GM18870 (cell line): ENCODE measurements around the gene DAO.
"Not testable (repeated sequence)": the region's sequence is repeated elsewhere in the genome, so short reads cannot be mapped to it uniquely, and the experiment has no call there.

Source experiments
- ATAC-seq: cut with Tn5 transposase; IDR thresholded peaks from one replicate; pipeline ENCODE4 v1.9.1; 2021; ENCODE audit warnings: moderate library complexity; ENCODE audit not compliant: unreplicated experiment

Gene DAO

DNA sequence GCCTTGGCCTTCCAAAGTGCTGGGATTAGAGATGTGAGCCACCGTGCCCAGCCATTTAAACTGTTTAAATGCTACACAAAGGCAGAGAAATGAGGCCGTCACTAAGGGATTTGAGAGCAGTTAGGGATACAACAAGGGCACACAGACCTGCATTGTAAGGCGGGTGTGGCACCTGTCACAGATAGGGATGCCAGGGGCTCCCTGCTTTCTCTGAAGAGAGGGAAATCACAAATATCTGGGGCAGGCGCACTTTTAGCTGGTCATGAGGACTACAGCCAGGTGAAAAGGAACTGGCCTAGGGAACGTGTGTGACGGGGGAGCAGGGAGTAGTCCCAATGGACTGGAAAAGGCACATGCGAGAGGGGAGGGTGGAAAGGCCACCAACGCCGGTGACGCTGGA lies 32.2 kb upstream of the DAO start:
- ATAC-seq, result no peak

GRCh38 chr12:108849660-108850059 lies 30.2 kb upstream of the DAO start:
- ATAC-seq, result no peak

- ATAC-seq, result peak; percentile 53
Observed at GRCh38 chr12:108850854-108851573, 28.9 kb upstream of the DAO start.

- no peak for ATAC-seq
Observed at GRCh38 chr12:108852674-108853309, 27.1 kb upstream of the DAO start.

DNA sequence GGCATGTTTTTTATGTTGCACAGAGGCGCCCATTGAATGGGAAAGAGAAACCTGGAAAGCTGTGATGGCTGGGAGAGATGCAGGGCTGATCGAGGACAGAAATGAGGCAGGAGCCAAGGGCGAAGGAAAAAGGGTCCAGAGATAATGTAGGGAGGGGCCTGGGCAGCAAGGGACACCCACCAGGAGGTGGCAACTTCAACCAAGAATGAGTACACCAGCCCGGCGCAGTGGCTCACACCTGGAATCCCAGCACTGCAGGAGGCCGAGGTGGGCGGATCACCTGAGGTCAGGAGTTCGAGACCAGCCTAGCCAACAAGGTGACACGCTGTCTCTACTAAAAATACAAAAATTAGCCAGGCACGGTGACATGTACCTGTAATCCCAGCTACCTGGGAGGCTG lies 26.5 kb upstream of the DAO start:
- ATAC-seq, result no peak

DNA sequence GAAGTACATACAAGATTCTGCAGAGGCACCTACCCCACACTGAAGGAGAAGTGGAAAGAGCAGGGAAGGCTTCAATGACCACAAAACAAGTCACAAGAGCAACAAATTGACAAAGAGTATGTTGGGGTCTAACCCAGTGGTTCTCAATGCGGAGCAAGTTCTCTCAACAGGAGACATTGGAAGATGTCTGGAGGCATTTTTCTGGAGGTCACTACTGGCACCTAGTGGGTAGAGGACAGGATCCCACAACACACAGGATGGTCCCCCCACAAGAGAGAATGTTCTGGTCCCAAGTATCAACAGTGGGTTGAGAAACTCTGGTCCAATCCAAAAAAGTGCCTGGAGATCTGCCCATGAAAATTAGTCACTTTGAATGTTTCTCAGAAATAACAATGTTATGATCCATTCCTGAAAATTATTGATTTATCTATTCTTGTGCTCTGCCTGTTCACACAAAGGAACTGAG lies 25.9 kb upstream of the DAO start:
- ATAC-seq, result no peak

DNA sequence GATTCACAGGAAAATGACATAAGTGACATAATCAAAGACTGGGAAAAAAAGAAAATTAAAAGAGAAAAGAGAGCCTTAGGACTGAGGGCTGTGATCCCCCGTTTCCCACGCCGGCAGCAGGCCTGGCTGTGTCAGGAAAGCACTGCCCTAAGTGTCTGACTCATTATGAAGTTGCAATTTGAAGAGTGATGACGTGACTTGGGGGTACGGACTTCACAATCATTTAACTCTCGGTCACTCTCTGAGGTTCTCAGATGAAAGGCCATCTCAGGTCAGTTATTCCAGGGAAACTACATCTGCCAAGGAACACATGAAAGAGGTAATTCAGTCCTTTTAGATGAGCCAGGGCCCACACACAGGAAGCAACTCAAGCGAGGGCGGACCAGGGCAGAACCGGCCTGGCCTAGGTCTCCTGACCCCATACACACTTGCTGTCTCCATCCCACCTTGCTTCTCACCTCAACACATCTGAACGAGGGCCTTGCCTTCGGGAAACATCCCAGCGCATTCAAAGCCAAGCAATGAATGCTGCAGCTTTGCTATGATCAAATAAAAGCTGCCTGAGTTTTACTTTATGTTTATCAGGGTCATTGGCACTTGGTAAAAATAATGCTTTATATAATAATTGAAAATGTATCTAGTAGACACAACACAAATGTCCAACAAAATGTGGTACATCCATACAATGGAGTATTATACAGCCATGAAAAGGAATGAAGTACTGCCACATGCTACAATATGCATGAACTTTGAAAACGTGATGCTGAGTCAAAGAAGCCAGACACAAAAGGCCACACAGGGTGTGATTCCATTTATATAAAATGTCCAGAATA lies 25.2 kb upstream of the DAO start:
- no peak for ATAC-seq

- ATAC-seq, result no peak
Observed at GRCh38 chr12:108855284-108856169, 24.4 kb upstream of the DAO start.

DNA sequence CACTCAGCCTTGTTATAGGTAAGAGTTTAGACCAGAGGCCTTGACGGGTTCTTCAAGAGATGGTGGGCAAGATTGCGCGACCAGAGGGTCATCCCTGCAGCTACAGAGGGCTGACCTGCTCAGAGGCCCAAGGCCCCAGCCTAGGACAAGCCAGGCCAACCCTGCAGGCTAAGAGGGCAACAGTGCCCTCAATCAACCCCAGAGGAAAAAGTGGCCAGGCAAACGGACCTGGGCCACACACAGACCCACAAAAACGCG lies 23.8 kb upstream of the DAO start:
- no peak for ATAC-seq

DNA sequence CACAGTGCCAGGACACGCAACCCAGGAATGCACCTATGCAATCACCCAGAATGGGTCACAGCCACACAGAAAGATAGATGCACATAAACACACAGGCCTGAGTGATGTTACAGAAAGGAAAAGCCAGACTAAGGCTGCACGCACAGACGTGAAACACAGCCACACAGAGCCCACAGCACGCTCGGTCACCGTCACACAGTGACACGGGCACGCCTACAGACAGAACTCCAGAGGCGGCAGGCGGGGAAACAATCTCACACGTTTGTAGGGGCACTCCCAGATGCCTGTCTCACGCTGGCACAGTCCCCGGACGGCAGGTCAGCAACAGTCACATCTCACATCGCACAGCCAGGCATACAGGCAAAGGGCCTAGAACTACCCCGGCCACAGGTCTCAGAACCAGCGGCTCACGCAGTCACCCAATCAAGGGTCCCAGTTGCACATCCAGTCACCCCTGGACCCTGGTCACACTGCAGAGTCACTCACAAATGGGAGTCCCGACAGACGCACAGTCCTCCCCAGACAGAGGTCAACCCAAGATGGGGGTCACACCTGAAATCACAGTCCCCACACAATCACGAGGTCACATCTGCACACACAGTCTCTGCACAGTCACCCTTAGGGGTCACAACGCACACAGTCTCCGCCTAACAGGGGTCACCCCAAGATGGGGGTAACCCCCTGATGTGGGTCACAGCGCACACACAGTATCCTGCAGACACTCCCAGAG lies 23.3 kb upstream of the DAO start:
- no peak for ATAC-seq

DNA sequence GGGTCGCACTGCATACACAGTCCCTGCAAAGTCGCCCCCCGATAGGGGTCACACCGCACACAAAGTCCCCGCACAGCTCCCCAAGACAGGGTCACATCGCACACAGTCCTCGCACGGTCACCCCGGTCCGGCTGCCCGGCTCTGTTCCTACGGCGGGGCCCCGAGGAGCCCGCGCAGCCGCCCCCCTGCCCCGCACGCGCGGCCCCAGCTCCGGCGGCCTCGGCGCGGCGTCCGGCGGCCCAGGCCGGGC lies 22.8 kb upstream of the DAO start:
- no peak for ATAC-seq

DNA sequence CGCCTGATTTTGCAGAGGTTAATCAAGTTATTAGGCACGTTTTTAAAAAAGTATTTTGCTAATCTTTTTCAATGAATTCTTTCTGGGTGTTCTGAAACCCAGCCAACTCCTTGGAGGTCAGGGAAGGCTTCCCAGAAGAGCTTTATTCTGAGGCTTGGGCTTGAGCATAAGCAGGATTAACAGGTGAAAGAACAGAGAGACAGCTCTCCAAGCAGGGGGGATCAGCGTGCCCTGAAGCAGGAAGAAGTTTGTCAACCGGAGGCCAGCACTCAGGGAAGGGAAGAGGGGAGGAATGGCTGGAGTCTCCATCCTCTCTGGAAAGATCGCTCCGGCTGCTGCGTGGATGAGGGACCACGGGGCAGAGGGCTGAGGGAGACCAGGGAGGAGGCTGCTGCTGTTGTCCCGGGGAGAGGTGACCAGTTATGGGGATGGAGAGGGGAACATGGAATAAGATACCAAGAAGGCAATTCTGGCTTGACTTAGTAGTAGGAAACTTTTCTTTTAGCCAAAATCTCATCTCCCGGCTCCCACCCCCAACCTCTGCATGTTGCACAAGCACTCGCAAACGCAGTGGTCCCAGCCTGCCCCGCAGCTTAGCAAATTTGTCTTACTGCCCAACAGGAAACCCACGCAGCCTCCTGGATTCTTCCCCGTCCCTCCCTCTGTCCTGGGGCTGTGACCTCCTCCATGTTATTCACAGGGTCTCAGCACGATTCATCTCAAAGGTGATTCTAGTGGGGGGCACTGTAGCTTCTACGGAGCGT lies 21.4 kb upstream of the DAO start:
- ATAC-seq, result no peak

GRCh38 chr12:108859141-108859922 lies 20.6 kb upstream of the DAO start:
- not testable (repeated sequence) for ATAC-seq

GRCh38 chr12:108859923-108860291 lies 20.0 kb upstream of the DAO start:
- no peak for ATAC-seq

DNA sequence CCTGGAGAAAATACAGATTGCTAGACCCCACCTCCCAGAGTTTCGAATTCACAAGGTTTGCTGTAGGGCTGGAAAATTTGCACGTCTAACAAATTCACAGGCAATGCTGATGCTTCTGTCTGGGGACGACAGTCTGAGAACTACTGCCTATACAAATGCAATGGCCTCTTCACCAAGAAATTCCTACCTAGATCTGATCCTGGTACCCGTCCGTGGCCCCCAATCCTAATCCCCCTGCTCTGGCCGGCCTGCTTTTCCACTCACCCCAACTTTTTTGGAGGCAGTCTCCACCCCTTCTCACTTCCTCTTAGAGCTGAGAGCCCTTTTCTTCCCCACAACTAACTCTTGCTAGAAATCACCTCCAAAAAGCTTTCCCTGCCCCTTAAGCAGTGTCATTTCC lies 19.4 kb upstream of the DAO start:
- ATAC-seq, result no peak

DNA sequence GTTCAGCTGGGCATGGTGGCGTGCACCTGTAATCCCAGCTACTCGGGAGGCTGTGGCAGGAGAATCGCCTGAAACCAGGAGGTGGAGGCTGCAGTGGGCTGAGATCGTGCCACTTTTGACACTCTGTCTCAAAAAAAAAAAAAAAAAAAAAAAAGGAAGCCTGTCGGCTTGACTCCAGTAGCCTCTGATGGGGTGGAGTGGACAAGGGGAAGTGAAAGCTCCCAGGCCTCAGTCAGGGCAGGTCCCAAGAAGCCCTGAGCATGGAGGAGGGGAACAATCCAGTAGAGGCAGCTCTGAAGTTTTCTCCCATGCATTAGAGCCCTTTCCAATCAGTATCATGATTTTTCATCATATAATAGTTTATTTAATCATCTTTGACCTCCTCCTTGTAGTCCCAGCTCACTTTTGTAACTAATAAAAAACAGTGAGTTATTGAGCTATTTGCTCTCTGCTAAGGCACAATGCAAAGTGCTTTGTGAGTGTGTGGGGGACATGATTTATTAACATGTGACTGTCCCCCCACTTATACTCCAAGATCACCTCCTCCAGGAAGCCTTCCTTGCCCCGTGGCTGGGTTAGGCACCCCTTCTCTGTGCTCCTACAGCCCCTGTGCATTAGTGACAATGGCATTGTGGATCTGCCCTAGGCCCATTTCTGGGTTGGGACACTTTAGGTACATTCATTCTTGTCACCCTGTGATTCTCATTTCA lies 17.9 kb upstream of the DAO start:
- ATAC-seq, result no peak

- no peak for ATAC-seq
Observed at GRCh38 chr12:108862588-108862959, 17.3 kb upstream of the DAO start.

- no peak for ATAC-seq
Observed at GRCh38 chr12:108865169-108865568, 14.7 kb upstream of the DAO start.

DNA sequence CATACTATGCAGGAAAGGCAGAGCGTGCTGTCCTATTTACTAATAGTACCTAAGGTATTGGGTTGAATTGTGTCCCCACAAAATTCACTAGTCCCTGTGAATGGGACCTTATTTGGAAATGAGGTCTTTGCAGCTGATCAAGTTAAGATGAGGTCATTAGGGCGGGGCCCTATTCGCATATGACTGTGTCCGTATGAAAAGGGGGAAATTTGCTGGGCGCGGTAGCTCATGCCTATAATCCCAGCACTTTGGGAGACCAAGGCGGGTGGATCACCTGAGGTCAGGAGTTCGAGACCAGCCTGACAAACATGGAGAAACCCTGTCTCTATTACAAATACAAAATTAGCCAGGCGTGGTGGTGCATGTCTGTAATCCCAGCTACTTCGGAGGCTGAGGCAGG lies 13.8 kb upstream of the DAO start:
- ATAC-seq, result not testable (repeated sequence)
